ENCODE measurements around the gene CLCN3.
A peak's percentile ranks its signal among the peaks of the same experiment; 100 is the strongest.
"Not testable (repeated sequence)": the region's sequence is repeated elsewhere in the genome, so short reads cannot be mapped to it uniquely, and the experiment has no call there.

CLCN3 gene

GRCh38 chr4:169658196-169658595 is 37.8 kb downstream of the CLCN3 start:
- DNase-seq, result no peak

GRCh38 chr4:169658975-169659715 is 38.8 kb downstream of the CLCN3 start:
- no peak for DNase-seq

- DNase-seq, result peak; percentile 61
These were observed 39.6 kb downstream of the CLCN3 start for GRCh38 chr4:169659716-169660670.

GRCh38 chr4:169660929-169661328 is 40.6 kb downstream of the CLCN3 start:
- no peak for DNase-seq

- no peak for DNase-seq
These were observed 41.4 kb downstream of the CLCN3 start for GRCh38 chr4:169661761-169662160.

- DNase-seq, result no peak
These were observed 41.8 kb downstream of the CLCN3 start for GRCh38 chr4:169662206-169662605.

GRCh38 chr4:169663402-169663801 is 43.0 kb downstream of the CLCN3 start:
- DNase-seq, result no peak

- no peak for DNase-seq
These were observed 43.5 kb downstream of the CLCN3 start for GRCh38 chr4:169663831-169664230.

GRCh38 chr4:169664615-169665014 is 44.2 kb downstream of the CLCN3 start:
- no peak for DNase-seq

- no peak for DNase-seq
These were observed 44.8 kb downstream of the CLCN3 start for GRCh38 chr4:169665046-169665737.

- no peak for DNase-seq
These were observed 47.8 kb downstream of the CLCN3 start for GRCh38 chr4:169668069-169668721.

- DNase-seq, result no peak
These were observed 55.4 kb downstream of the CLCN3 start for GRCh38 chr4:169675825-169676224.

GRCh38 chr4:169677150-169677748 is 56.9 kb downstream of the CLCN3 start:
- no peak for DNase-seq

- DNase-seq, result not testable (repeated sequence)
These were observed 58.1 kb downstream of the CLCN3 start for GRCh38 chr4:169678486-169678885.

- not testable (repeated sequence) for DNase-seq
These were observed 58.7 kb downstream of the CLCN3 start for GRCh38 chr4:169678951-169679591.

GRCh38 chr4:169682372-169683047 is 62.1 kb downstream of the CLCN3 start:
- DNase-seq, result no peak

GRCh38 chr4:169689681-169690080 is 69.3 kb downstream of the CLCN3 start:
- DNase-seq, result no peak

GRCh38 chr4:169690787-169691186 is 70.4 kb downstream of the CLCN3 start:
- DNase-seq, result no peak

- no peak for DNase-seq
These were observed 78.0 kb downstream of the CLCN3 start for GRCh38 chr4:169698331-169698730.

GRCh38 chr4:169707958-169708643 is 87.7 kb downstream of the CLCN3 start:
- no peak for DNase-seq

GRCh38 chr4:169715826-169716225 is 95.4 kb downstream of the CLCN3 start:
- DNase-seq, result no peak

Data from activated CD8-positive, alpha-beta memory T cell treated with anti-CD3 and anti-CD28 coated beads for 24 hours (primary cell).